Measurements from ENCODE around the gene CRTC3. TPM values are rescaled to one million over a fixed set of nuclear protein-coding genes. Genes with fewer than 3 reads are reported as not detected.
"Not testable (repeated sequence)": the region's sequence is repeated elsewhere in the genome, so short reads cannot be mapped to it uniquely, and the experiment has no call there.

CRTC3 gene
- total and polyA plus RNA-seq, 11 donors: 12.0 to 42.2 (median 24.0) TPM

GRCh38 chr15:90659481-90659880 lies 129.8 kb downstream of the CRTC3 start:
- Histone ChIP-seq H3K27me3 (no peaks in the 10 kb centered on the region), H3K27ac (peak overlapping the region in 2 of 12 donors; percentile 62 to 88), H3K4me3 (no peak overlapping the region), H3K9me3 (no peaks in the 10 kb centered on the region), H3K4me1 (peaks cover 0 to 65% (median 11%) of the 10 kb centered on the region in 12 donors), H3K36me3 (no peaks in the 10 kb centered on the region)
- WGBS, 4 donors: 80 to 91% (median 85%) methylated on average over 4 of the region's 4 CpGs
- no peak for ATAC-seq
- intact Hi-C loops (cut with DNase I): no loop called here
- no peak for DNase-seq
- TF ChIP-seq POLR2A (IDR thresholded peaks at IDR 0.05) (no peak), CTCF (IDR thresholded peaks at IDR 0.05) (no peak)

GRCh38 chr15:90660195-90660998 lies 130.7 kb downstream of the CRTC3 start:
- 61 to 62% (median 61%) methylated on average over 12 of the region's 12 CpGs for WGBS, 4 donors
- ATAC-seq: peak; percentile 57 to 89 (median 88)
- H3K36me3 ChIP-seq: no peaks in the 10 kb centered on the region
- intact Hi-C loops (cut with DNase I): no loop called here
- no peaks in the 10 kb centered on the region for H3K9me3 ChIP-seq
- peaks cover 0 to 4% (median 0%) of the 10 kb centered on the region in 9 donors for H3K27me3 ChIP-seq
- peak in 1 of 2 donors; percentile 30 for TF ChIP-seq POLR2A (IDR thresholded peaks at IDR 0.05)
- no peak for TF ChIP-seq CTCF (IDR thresholded peaks at IDR 0.05)
- H3K27ac ChIP-seq: peak overlapping the region in 11 of 12 donors; percentile 15 to 88 (median 60)
- peak; percentile 71 to 87 (median 81) for DNase-seq
- peaks cover 0 to 65% (median 14%) of the 10 kb centered on the region in 12 donors for H3K4me1 ChIP-seq
- peak overlapping the region in 7 of 12 donors; percentile 12 to 34 (median 20) for H3K4me3 ChIP-seq

GRCh38 chr15:90660999-90661330 lies 131.2 kb downstream of the CRTC3 start:
- DNase-seq; intact Hi-C loops (cut with DNase I); H3K27me3 ChIP-seq; H3K9me3 ChIP-seq; H3K36me3 ChIP-seq: not testable (repeated sequence)
- Histone ChIP-seq H3K27ac (peak overlapping the region in 10 of 12 donors; percentile 15 to 88 (median 60)), H3K4me3 (peak overlapping the region in 7 of 12 donors; percentile 12 to 34 (median 20)), H3K4me1 (peaks cover 0 to 68% (median 14%) of the 10 kb centered on the region in 12 donors)
- TF ChIP-seq POLR2A (IDR thresholded peaks at IDR 0.05): peak in 1 of 2 donors; percentile 8
- ATAC-seq: peak in 3 of 4 donors; percentile 5 to 11 (median 6)
- 50 to 64% (median 56%) methylated on average over 4 of the region's 4 CpGs for WGBS, 4 donors

- peaks cover 0 to 49% (median 12%) of the 10 kb centered on the region in 12 donors for H3K4me1 ChIP-seq
- H3K27me3 ChIP-seq; H3K4me3 ChIP-seq; H3K27ac ChIP-seq; intact Hi-C loops (cut with DNase I); H3K36me3 ChIP-seq; H3K9me3 ChIP-seq; ATAC-seq; DNase-seq: not testable (repeated sequence)
- 91 to 97% (median 95%) methylated on average over 10 of the region's 10 CpGs for WGBS, 4 donors
Measured at GRCh38 chr15:90664081-90664461, 134.3 kb downstream of the CRTC3 start.

- TF ChIP-seq POLR2A (IDR thresholded peaks at IDR 0.05) (no peak), CTCF (IDR thresholded peaks at IDR 0.05) (peak in 2 of 12 donors; percentile 7 to 20)
- intact Hi-C loops (cut with DNase I): no loop called here
- H3K27ac ChIP-seq: peak overlapping the region; percentile 58 to 95 (median 85)
Measured at GRCh38 chr15:90664650-90665287, 135.0 kb downstream of the CRTC3 start.

More at GRCh38 chr15:90664650-90665287, 135.0 kb downstream of the CRTC3 start:
- Histone ChIP-seq H3K27me3 (peaks cover 0 to 4% (median 0%) of the 10 kb centered on the region in 9 donors), H3K36me3 (no peaks in the 10 kb centered on the region), H3K4me1 (peaks cover 0 to 42% (median 12%) of the 10 kb centered on the region in 12 donors), H3K9me3 (no peaks in the 10 kb centered on the region), H3K4me3 (peak overlapping the region; percentile 64 to 95 (median 80))
- DNase-seq (peak in 4 of 5 donors; percentile 30 to 73 (median 48)), ATAC-seq (peak; percentile 49 to 78 (median 62))
- 32 to 62% (median 43%) methylated on average over 15 to 28 of the region's 28 CpGs for WGBS, 4 donors
